H9 (cell line): ENCODE results near the gene ATPAF2. TPM values are rescaled to one million over a fixed set of nuclear protein-coding genes. Genes with fewer than 3 reads are reported as not detected.

Source experiments
- DNase-seq: peaks from one replicate; pipeline ENCODE4 v3.0.0-alpha.2; 2017
- H2AFZ ChIP-seq: one replicate; pipeline ENCODE4 v1.6.1; 2013; ENCODE audit warnings: mild to moderate bottlenecking, low read length, control low read depth, moderate library complexity
- H2AK5ac ChIP-seq: 2 replicates; pipeline ENCODE4 v1.6.1; 2013; ENCODE audit warnings: low read length, control low read depth, mixed read lengths; ENCODE audit not compliant: insufficient read length
- H2BK120ac ChIP-seq: one replicate; pipeline ENCODE4 v1.6.1; 2013; ENCODE audit warnings: low read depth, mild to moderate bottlenecking, low read length, control low read depth, inconsistent platforms; ENCODE audit not compliant: poor library complexity, severe bottlenecking
- H2BK12ac ChIP-seq: 2 replicates; pipeline ENCODE4 v1.6.1; 2013; ENCODE audit warnings: low read length, control low read depth, mixed read lengths, low read depth; ENCODE audit not compliant: insufficient read length
- H2BK15ac ChIP-seq: 2 replicates; pipeline ENCODE4 v1.6.1; 2013; ENCODE audit warnings: low read depth, low read length, control low read depth
- H2BK20ac ChIP-seq: one replicate; pipeline ENCODE4 v1.6.1; 2013; ENCODE audit warnings: low read depth, mild to moderate bottlenecking, low read length, control low read depth, inconsistent platforms; ENCODE audit not compliant: poor library complexity, severe bottlenecking
- H2BK5ac ChIP-seq: 2 replicates; pipeline ENCODE4 v1.6.1; 2013; ENCODE audit warnings: low read length, control low read depth, mixed read lengths; ENCODE audit not compliant: insufficient read length
- H3K14ac ChIP-seq: 2 replicates; pipeline ENCODE4 v1.6.1; 2013; ENCODE audit warnings: low read length, control low read depth; ENCODE audit not compliant: insufficient read depth
- H3K18ac ChIP-seq: 2 replicates; pipeline ENCODE4 v1.6.1; 2013; ENCODE audit warnings: low read depth, mild to moderate bottlenecking, mixed read lengths, low read length, control low read depth; ENCODE audit not compliant: insufficient read length
- H3K23ac ChIP-seq: 2 replicates; pipeline ENCODE4 v1.6.1; 2013; ENCODE audit warnings: low read length, control low read depth, mixed read lengths, low read depth; ENCODE audit not compliant: insufficient read length
- H3K23me2 ChIP-seq: 2 replicates; pipeline ENCODE4 v1.6.1; 2013; ENCODE audit warnings: low read depth, mild to moderate bottlenecking, mixed read lengths, low read length, control low read depth; ENCODE audit not compliant: insufficient read length, poor library complexity, severe bottlenecking
- H3K27ac ChIP-seq: 2 replicates; pipeline ENCODE4 v1.5.1; 2013; ENCODE audit warnings: low read length, control low read depth, mixed read lengths, low read depth; ENCODE audit not compliant: insufficient read length
- H3K27me3 ChIP-seq: 2 replicates; pipeline ENCODE4 v1.6.1; 2013; ENCODE audit warnings: low read length, control low read depth, inconsistent platforms; ENCODE audit not compliant: insufficient read depth
- H3K4ac ChIP-seq: 2 replicates; pipeline ENCODE4 v1.6.1; 2013; ENCODE audit warnings: low read depth, mild to moderate bottlenecking, control low read depth, inconsistent platforms, low read length, moderate library complexity
- H3K4me1 ChIP-seq: 2 replicates; pipeline ENCODE4 v1.6.1; 2013; ENCODE audit warnings: low read length, control low read depth, inconsistent platforms; ENCODE audit not compliant: insufficient read depth
- H3K4me2 ChIP-seq: 2 replicates; pipeline ENCODE4 v1.6.1; 2013; ENCODE audit warnings: low read length, control low read depth, mixed read lengths; ENCODE audit not compliant: insufficient read length, insufficient read depth
- H3K56ac ChIP-seq: 2 replicates; pipeline ENCODE4 v1.6.1; 2013; ENCODE audit warnings: low read depth, mild to moderate bottlenecking, mixed read lengths, low read length, control low read depth; ENCODE audit not compliant: insufficient read length
- H3K79me1 ChIP-seq: 2 replicates; pipeline ENCODE4 v1.6.1; 2013; ENCODE audit warnings: low read depth, mild to moderate bottlenecking, moderate library complexity, low read length, control low read depth, inconsistent platforms; ENCODE audit not compliant: insufficient read depth, poor library complexity, severe bottlenecking
- H3K79me2 ChIP-seq: 2 replicates; pipeline ENCODE4 v1.6.1; 2013; ENCODE audit warnings: low read length, control low read depth, inconsistent platforms; ENCODE audit not compliant: insufficient read depth
- H3K9ac ChIP-seq: 2 replicates; pipeline ENCODE4 v1.6.1; 2013; ENCODE audit warnings: low read length, control low read depth, mixed read lengths; ENCODE audit not compliant: insufficient read length; ENCODE audit errors: extremely low read depth
- H3K9me3 ChIP-seq: one replicate; pipeline ENCODE4 v1.6.1; 2013; ENCODE audit warnings: low read depth, low read length, inconsistent platforms; ENCODE audit not compliant: control insufficient read depth
- H3T11ph ChIP-seq: one replicate; pipeline ENCODE4 v1.6.1; 2013; ENCODE audit warnings: mild to moderate bottlenecking, low read length, control low read depth, inconsistent platforms
- H4K20me1 ChIP-seq: one replicate; pipeline ENCODE4 v1.6.1; 2013; ENCODE audit not compliant: control insufficient read depth, insufficient read length, insufficient read depth
- H4K5ac ChIP-seq: 2 replicates; pipeline ENCODE4 v1.6.1; 2013; ENCODE audit warnings: low read depth, mild to moderate bottlenecking, mixed read lengths, low read length, control low read depth; ENCODE audit not compliant: insufficient read length
- H4K8ac ChIP-seq: replicated peaks from 2 replicates; pipeline ENCODE4 v1.6.1; 2013; ENCODE audit warnings: low read length, control low read depth, mixed read lengths, low read depth; ENCODE audit not compliant: insufficient read length
- H4K91ac ChIP-seq: 2 replicates; pipeline ENCODE4 v1.6.1; 2013; ENCODE audit warnings: low read depth, mild to moderate bottlenecking, moderate library complexity, mixed read lengths, low read length, control low read depth; ENCODE audit not compliant: insufficient read length
- H3K27ac Mint-ChIP-seq, 3 experiments: 2 replicates in 2 of 3; 3 replicates in 1 of 3; pipeline ENCODE4 v1.8.0; 2020 to 2021; ENCODE audit warnings: mixed read lengths in 3 of 3, mild to moderate bottlenecking in 1 of 3, moderate library complexity in 1 of 3
- H3K27me3 Mint-ChIP-seq: 2 replicates; pipeline ENCODE4 v1.8.0; 2021; ENCODE audit warnings: low read depth, mild to moderate bottlenecking, moderate library complexity, mixed read lengths
- H3K36me3 Mint-ChIP-seq, 3 experiments: 2 replicates in 2 of 3; 3 replicates in 1 of 3; pipeline ENCODE4 v1.8.0; 2020 to 2021; ENCODE audit warnings: low read depth in 3 of 3, mixed read lengths in 3 of 3; ENCODE audit not compliant: insufficient read depth in 1 of 3
- H3K4me1 Mint-ChIP-seq, 2 experiments: 2 replicates each; pipeline ENCODE4 v1.8.0; 2020; ENCODE audit warnings: mixed read lengths in 2 of 2
- H3K4me3 Mint-ChIP-seq, 2 experiments: 2 replicates in 1 of 2; 3 replicates in 1 of 2; pipeline ENCODE4 v1.8.0; 2020 to 2021; ENCODE audit warnings: mild to moderate bottlenecking in 2 of 2, mixed read lengths in 2 of 2, moderate library complexity in 1 of 2
- H3K9me3 Mint-ChIP-seq, 2 experiments: 2 replicates in 1 of 2; 3 replicates in 1 of 2; pipeline ENCODE4 v1.8.0; 2020; ENCODE audit warnings: mild to moderate bottlenecking in 2 of 2, mixed read lengths in 2 of 2, moderate library complexity in 1 of 2
- CTCF ChIP-seq: fragments of 200-600 bp; sonication (generic); conservative IDR thresholded peaks from 3 replicates; pipeline ENCODE4 v1.8.0; 2021; ENCODE audit warnings: antibody characterized with exemption, mild to moderate bottlenecking
- WGBS: extraction: QIAGEN DNeasy Blood & Tissue Kit; methylation state at CpG from one replicate; pipeline ENCODE4 v1.1.7; 2013; ENCODE audit warnings: missing lambda C conversion rate, low lambda C conversion rate, mixed read lengths; ENCODE audit not compliant: insufficient read length; ENCODE audit errors: extremely low coverage; 5-methylcytosine and 5-hydroxymethylcytosine counted together
- total RNA-seq: library from RNA; stranded (reverse); gene quantifications from 2 replicates; pipeline ENCODE4 v1.2.1, GENCODE V29; 2021

ATPAF2 gene
- total RNA-seq, 1 experiment from 2014 or later, result 21.4 TPM

GRCh38 chr17:18017958-18018357, 21.0 kb downstream of the ATPAF2 start:
- Histone ChIP-seq H3T11ph (no peak overlapping the region), H3K4ac (no peak overlapping the region), H3K18ac (no peak overlapping the region), H4K8ac (no peak overlapping the region), H3K27me3 (no peaks in the 10 kb centered on the region), H3K23me2 (no peaks in the 10 kb centered on the region), H3K27ac (no peak overlapping the region), H2BK12ac (no peak overlapping the region), H2BK20ac (no peak overlapping the region), H3K14ac (no peak overlapping the region), H3K9me3 (no peaks in the 10 kb centered on the region), H2BK15ac (no peak overlapping the region), H3K79me1 (no peaks in the 10 kb centered on the region), H2AK5ac (no peak overlapping the region), H3K79me2 (no peaks in the 10 kb centered on the region), H3K4me2 (no peak overlapping the region), H3K4me1 (no peaks in the 10 kb centered on the region), H3K9ac (no peak overlapping the region), H4K91ac (no peak overlapping the region), H2BK120ac (no peak overlapping the region), H3K56ac (no peak overlapping the region), H4K20me1 (no peaks in the 10 kb centered on the region), H4K5ac (no peak overlapping the region), H2BK5ac (no peak overlapping the region), H2AFZ (no peak overlapping the region), H3K23ac (no peak overlapping the region)
- WGBS, result no CpG with 5 or more reads among the region's 3 CpGs
- peaks cover 7 to 10% of the 10 kb centered on the region in 2 experiments for H3K4me1 Mint-ChIP-seq
- H3K4me3 Mint-ChIP-seq, result no peak overlapping the region
- 0 out of 7 replicates have a peak, but pooled peaks cover 0 to 6% (median 4%) of the 10 kb centered on the region in 3 experiments for H3K36me3 Mint-ChIP-seq
- DNase-seq, result no peak
- H3K9me3 Mint-ChIP-seq, result no peaks in the 10 kb centered on the region
- H3K27me3 Mint-ChIP-seq, result no peaks in the 10 kb centered on the region
- TF ChIP-seq CTCF, result no peak
- H3K27ac Mint-ChIP-seq, result no peak overlapping the region; a peak in 1 of 7 replicates
